GM21447 (cell line): ENCODE measurements around the gene MKRN1.
"Not testable (repeated sequence)": the region's sequence is repeated elsewhere in the genome, so short reads cannot be mapped to it uniquely, and the experiment has no call there.

Experiments used
- ATAC-seq: cut with Tn5 transposase; IDR thresholded peaks from one replicate; pipeline ENCODE4 v1.9.1; 2021; ENCODE audit not compliant: unreplicated experiment

The MKRN1 gene

DNA sequence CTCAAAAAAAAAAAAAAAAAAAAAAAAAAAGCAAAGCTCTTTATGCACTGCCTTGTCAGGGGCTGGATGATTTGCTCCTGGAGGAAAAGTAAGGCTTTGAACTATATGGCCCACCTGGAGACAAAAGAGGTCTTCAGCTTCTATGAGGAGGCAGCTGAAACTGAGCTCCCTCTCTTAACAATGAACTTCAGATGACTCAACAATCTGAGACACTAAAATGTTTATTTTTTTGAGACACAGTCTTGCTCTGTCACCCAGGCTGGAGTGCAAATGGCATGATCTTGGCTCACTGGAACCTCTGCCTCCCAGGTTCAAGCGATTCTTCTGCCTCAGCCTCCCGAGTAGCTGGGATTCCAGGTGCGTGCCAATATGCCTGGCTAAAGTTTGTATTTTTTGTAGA is 38.7 kb downstream of the MKRN1 start:
- no peak for ATAC-seq

DNA sequence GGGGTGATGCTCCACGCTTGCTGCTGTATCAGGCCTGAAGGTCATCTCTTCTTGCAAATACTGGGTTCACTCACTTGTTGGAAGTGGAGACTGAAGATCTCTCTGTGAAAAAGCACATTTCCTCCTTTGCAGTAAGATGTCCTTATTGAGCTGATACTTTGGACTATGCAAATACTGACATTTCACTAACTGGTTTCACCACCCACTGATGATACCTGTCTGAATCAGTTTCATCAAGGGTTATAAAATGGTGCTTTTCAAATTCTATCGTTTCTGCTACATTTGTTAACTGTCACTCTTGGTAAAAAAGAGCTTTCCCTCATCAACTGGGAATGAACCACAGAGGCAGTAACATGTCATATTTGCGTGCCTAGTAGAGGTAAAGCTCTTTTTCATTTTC is 39.9 kb downstream of the MKRN1 start:
- ATAC-seq: no peak

DNA sequence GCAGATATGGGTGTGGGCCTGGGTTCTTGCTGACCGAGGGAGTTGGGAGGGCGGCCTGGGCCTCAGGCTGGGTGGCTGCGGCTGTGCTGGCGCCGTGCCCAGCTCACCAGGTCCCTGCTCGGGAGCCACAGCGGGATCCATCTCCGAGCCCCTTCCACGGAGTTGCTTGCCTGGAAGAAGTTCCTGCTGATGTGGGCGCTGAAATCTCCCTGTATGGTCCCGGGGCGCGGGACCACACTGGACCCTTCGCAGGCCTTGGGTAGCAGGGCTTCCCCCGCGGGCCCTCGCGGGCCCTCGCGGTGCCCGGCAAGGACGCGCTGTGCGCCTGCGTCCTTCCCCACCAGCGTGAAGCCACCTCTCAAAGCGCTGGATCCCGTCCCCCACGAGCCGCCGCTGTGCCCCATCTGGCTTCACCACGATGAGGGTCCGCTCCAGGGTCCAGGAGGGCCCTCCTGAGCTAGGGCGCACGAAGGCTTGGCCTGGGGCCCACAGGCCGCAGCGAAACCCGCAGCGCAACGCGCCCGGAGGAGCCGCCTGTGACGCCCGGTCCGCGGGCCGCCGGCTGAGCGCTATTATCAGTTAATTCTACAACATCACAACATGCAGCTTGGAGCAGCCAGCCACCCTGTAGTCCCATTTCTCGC is 43.9 kb downstream of the MKRN1 start:
- no peak for ATAC-seq

DNA sequence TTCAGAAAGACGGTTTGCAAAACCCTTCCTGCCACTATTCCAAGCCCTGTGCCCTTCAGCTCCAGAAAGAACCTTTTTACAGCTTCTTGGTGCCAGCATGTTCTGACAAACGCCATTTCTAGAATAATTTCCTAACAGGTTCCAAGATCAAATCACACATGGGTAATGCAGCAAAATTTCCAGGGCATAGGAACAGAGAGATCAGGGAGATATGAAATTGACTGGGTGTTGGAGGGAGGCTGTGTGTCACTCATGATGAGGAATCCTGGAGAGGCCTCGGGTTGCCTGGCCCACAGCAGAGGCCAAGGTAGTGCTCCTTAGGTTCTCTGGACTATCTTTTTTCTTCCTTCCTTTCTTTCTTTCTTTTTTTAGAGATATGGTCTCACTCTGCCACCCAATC is 45.9 kb downstream of the MKRN1 start:
- no peak for ATAC-seq

DNA sequence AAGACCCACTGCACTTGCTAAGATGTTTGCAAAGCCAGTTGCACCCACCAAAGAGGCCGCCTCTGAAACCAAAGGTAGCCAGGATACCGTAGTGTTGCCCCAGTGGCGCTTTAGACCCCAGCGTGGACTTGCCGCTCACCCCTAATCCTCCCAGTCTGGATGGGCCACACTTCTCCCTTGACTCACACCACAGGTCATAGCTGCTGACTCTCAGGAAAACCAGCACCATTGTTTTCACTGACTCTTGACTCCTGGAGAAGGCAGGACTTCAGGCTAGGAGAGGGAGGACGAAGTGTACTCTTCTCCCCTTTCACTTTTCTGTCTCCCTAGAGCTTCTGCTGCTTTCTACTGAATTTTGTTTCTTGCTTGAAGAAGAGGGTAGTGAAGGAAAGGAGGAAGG is 53.2 kb downstream of the MKRN1 start:
- ATAC-seq: no peak

DNA sequence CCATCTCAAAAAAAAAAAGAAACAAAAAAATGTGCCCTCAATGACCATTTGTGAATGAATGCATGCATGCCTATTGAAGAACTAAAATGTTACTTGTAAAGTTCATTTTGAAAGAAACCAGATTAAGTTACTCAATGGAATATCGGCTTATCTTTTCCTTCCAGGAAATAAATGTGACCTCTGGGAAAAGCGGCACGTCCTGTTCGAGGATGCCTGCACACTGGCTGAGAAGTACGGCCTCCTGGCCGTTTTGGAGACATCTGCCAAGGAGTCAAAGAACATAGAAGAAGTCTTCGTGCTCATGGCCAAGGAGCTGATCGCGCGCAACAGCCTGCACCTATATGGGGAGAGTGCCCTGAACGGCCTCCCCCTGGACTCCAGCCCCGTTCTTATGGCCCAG is 53.6 kb downstream of the MKRN1 start:
- no peak for ATAC-seq

DNA sequence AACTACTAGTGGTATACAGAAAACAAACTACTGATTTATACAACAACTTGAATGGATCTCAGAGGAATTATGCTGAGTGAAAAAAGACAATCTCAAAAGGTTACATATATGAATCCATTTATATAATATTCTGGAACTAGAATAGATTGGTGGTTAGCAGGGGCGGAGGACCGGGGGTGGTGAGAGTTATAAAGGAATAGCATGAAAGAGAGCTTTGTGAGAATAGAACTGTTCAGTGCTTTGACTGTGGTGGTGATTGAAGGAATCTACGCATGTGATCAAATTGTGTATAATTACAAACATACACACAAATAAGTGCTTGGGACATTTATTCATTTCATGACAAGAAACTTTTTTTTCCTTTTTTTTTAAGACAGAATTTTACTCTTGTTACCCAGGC is 55.8 kb downstream of the MKRN1 start:
- ATAC-seq: no peak

DNA sequence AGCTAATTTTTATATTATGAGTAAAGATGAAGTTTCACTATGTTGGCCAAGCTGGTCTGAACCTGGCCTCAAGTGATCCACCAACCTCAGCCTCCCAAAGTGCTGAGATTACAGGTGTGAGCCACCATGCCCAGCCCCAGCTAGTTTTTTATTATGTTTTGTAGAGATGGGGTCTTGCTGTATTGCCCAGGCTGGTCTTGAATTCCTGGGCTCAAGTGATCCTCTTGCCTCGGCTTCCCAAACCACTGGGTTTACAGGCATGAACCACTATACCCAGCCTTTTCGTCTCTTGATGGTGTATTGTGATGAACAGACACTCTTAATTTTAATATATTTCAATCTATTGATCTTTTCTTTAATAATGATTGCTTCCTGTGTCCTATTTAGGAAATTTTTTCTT is 57.8 kb downstream of the MKRN1 start:
- no peak for ATAC-seq

DNA sequence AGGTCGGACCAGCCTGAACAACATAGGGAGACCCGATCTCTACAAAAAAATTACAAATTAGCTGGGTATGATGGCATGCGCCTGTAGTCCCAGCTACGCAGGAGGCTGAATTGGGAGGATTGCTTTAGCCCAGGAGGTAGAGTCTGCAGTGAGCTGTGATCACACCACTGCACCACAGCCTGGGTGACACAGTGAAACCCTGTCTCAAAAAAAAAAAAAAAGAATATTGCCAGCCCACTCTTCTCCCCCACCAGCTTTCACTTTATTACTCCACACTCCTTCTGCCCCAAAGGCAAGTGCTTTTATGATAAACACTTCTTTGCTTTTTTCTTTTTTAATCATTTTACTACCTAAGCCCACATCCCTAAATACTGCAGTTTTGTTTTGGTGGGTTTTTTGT is 60.7 kb downstream of the MKRN1 start:
- no peak for ATAC-seq

DNA sequence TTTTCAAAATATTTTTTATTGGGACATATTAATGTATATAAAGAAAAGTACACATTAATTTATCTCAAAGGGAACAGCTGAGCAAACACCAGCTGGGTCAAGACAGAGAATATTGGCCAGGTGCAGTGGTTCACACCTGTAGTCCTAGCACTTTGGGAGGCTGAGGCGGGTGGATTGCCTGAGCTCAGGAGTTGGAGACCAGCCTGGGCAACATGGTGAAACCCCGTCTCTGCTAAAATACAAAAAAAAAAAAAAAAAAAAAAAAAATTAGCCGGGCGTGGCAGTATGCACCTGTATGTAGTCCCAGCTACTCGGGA is 61.2 kb downstream of the MKRN1 start:
- not testable (repeated sequence) for ATAC-seq

DNA sequence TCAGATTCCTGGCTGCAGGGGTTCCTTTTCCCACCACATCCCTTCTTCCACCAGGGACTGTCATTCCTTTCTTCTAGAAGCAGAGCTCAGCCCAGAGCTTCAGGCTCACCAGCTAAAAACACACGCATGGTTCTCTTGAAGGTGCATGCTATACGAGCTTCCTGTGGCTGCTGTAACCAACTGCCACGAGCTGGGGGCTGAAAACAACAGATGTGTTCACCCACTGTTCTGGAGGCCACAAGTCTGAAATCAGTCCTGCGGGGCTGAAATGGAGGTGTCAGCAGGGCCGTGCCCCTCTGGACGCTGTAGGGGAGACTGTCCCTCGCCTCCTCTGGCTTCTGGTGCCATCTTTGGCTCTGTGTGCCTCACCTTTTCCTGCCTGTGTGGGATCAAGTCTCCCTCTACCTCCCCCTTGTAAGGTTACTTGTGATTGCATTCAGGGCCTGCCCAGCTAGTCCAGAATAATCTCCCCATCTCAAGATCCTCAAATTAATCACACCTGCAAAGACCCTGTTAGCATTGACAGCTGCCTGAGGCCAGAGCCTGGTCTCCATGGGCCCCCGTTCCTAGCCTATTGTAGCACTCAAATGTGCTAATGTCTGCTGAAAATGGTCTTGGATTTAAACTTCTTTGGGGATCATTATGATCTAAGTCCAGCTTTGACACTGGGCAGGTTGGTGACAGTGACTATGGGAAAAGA is 61.7 kb downstream of the MKRN1 start:
- no peak for ATAC-seq

DNA sequence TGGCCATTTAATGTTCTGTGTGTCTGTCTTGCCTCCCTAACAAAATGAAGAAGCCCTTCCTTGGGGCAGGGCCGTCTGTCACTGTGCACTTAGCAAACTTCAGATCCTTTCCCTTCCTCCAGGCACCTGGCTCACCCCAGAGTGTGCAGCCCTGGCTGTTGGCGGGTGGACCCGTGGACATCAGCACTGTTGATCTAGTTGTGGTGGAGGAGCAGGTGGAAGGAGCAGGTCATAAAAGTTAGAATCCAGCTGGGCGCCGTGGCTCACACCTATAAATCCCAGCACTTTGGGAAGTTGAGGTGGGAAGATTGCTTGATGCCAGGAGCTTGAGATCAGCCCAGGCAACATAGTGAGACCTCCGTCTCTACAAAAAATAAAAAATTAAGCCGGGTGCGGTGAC is 62.7 kb downstream of the MKRN1 start:
- ATAC-seq: no peak

DNA sequence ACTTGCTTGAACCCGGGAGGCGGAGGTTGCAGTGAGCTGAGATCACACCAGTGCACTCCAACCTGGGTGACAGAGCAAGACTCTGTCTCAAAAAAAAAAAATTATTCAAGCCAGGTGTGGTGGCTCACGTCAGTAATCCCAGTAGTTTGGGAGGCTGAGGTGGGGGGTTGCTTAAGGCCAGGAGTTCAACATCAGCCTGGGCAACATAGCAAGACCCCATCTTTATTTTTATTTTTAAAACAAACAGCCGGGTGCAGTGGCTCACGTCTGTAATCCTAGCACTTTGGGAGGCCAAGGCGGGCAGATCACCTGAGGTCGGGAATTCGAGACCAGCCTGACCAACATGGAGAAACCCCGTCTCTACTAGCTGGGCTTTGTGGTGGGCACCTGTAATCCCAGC is 63.5 kb downstream of the MKRN1 start:
- not testable (repeated sequence) for ATAC-seq

DNA sequence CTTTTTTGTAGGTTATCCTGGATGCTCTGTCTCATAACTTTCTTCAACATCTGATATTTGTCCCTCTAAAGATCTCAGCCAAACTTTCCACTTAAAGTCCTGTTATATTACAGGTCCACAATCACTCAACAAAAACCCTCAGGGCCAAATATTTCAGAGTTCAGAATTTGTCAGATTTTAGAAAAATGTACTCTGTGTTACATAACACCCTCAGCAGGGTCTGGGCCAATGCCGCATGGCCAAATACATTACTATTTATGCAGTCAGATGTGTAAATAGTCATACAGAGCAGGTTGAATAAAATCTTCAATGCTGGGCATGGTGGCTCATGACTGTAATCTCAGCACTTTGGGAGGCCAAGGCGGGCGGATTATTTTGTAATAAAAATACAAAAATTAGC is 63.9 kb downstream of the MKRN1 start:
- ATAC-seq: no peak

DNA sequence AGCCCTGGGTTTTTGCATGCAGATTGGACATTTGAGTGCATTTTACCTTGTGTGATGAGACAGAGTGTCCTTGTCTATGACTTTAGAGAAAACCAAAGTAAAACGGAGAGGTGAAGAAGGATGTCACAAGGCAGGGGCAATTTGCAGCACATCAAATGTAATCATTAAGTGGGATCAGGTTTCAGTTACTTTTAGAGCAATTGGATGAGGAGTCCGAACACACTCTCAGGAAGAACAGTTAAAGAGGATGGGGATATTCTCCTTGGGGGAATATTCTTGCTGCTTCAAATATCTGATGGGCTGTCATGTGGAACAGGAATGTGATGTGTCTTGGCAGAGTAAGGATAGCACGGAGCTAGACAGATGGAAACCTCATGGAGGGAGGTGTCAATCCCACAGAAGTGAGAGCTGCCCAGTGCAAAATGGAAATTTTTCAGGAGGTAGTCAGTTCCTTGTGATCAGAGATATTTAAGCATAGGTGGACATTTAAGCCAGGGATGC is 74.7 kb downstream of the MKRN1 start:
- ATAC-seq: no peak

DNA sequence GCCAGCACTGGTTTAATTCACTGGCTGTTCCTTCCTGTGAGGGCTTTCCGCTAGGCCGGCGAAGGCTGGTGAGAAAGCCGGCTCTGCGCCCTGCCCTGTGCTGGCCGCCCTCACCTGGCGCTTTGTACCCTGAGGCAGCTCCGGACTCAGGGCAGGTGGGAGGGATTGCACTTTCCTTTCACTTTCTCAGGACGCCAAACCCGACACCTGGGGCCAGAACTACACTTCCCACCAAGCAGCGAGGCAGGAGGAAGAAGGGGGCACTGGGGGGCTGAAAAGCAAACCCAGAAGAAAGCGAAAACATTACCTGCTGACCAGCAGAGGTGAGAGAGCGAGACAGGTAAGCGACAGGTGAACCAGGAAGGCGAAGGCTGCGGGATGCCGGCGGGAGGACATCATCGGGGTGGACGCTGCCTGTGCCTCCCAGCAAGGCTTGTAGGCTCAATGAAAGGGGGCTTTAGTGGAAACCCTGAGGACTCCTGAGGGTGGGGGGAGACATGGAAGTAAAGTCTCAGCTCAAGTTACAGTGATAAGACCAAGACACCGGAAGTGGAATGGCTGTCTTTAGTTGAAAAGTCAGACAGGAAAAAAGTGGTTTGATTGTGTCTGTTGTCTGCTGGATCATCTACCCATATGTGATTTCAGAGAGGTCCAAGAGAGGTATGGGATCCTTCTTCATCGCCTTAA is 75.3 kb downstream of the MKRN1 start, which contains the start of gene RAB19:
Gene RAB19 (plus strand): TSS at position 181 of the 687 bp plus-strand sequence. CDS start 3,589 bp downstream, outside the sequence.
- ATAC-seq: no peak
